HG03460 (cell line): ENCODE measurements around the gene SLC6A3.

ENCODE experiments used
- ATAC-seq: cut with Tn5 transposase; IDR thresholded peaks from one replicate; pipeline ENCODE4 v1.9.1; 2021; ENCODE audit not compliant: unreplicated experiment

The SLC6A3 gene

GRCh38 chr5:1445313-1445688 is at the start of gene SLC6A3:
SLC6A3 (minus strand) TSS chr5:1445440; CDS start chr5:1443197, 2,243 bp downstream.
- ATAC-seq = no peak

- ATAC-seq = no peak
Measured at GRCh38 chr5:1493941-1494340, 48.7 kb upstream of the SLC6A3 start.

- ATAC-seq = no peak
Measured at GRCh38 chr5:1493413-1493812, 48.2 kb upstream of the SLC6A3 start.

GRCh38 chr5:1492757-1493156 is 47.5 kb upstream of the SLC6A3 start:
- ATAC-seq = no peak

- ATAC-seq = no peak
Measured at GRCh38 chr5:1490376-1490775, 45.1 kb upstream of the SLC6A3 start.

- ATAC-seq = no peak
Measured at GRCh38 chr5:1489754-1490153, 44.5 kb upstream of the SLC6A3 start.

- peak; percentile 54 for ATAC-seq
Measured at GRCh38 chr5:1488882-1489680, 43.8 kb upstream of the SLC6A3 start.

GRCh38 chr5:1487079-1487764 is 42.0 kb upstream of the SLC6A3 start:
- ATAC-seq = no peak

GRCh38 chr5:1486271-1486670 is 41.0 kb upstream of the SLC6A3 start:
- no peak for ATAC-seq

- no peak for ATAC-seq
Measured at GRCh38 chr5:1485579-1486118, 40.4 kb upstream of the SLC6A3 start.

GRCh38 chr5:1484730-1485578 is 39.7 kb upstream of the SLC6A3 start:
- ATAC-seq = peak; percentile 53

- no peak for ATAC-seq
Measured at GRCh38 chr5:1483856-1484729, 38.9 kb upstream of the SLC6A3 start.

- ATAC-seq = no peak
Measured at GRCh38 chr5:1483064-1483463, 37.8 kb upstream of the SLC6A3 start.

GRCh38 chr5:1481959-1482331 is 36.7 kb upstream of the SLC6A3 start:
- no peak for ATAC-seq

GRCh38 chr5:1481266-1481958 is 36.2 kb upstream of the SLC6A3 start:
- no peak for ATAC-seq

GRCh38 chr5:1480806-1481205 is 35.6 kb upstream of the SLC6A3 start:
- no peak for ATAC-seq

- ATAC-seq = no peak
Measured at GRCh38 chr5:1480217-1480616, 35.0 kb upstream of the SLC6A3 start.

GRCh38 chr5:1479581-1480188 is 34.4 kb upstream of the SLC6A3 start:
- ATAC-seq = no peak

GRCh38 chr5:1479066-1479465 is 33.8 kb upstream of the SLC6A3 start:
- ATAC-seq = no peak
